Skin of body (tissue), 2 donors: ENCODE measurements around the gene ATP5PO. TPM values are rescaled to one million over a fixed set of nuclear protein-coding genes. Genes with fewer than 3 reads are reported as not detected.
"Not testable (repeated sequence)": the region's sequence is repeated elsewhere in the genome, so short reads cannot be mapped to it uniquely, and the experiment has no call there.

Source experiments
- DNase-seq: peaks from one replicate; lab custom pipeline; 2025; lab: John Stamatoyannopoulos, UW
- total RNA-seq: library from RNA; depleted of rRNA; stranded (reverse); fragments of >200 nt; gene quantifications from one replicate; pipeline ENCODE4 v1.2.3, GENCODE V29; 2014

The ATP5PO gene
- total RNA-seq, 1 donor from 2014 or later, result 159 TPM

DNA sequence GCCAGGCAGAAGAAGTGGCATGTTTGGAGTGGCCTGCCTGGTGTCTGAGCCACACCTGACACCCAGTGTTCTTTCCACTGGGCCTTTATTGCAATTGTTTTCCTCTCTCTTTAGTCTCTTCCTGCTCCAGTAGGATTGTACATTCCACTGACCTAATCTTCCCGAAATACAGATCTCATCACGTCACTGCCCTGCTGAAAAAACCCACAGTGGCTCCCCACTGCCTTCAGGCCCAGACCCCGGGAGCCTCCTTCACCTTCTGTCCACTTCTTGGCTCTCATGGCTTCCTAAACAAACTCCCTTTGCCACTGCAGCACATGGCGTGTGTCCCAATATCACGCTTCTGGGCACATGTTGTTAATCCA, 25.3 kb upstream of the ATP5PO start:
- DNase-seq, result no peak

DNA sequence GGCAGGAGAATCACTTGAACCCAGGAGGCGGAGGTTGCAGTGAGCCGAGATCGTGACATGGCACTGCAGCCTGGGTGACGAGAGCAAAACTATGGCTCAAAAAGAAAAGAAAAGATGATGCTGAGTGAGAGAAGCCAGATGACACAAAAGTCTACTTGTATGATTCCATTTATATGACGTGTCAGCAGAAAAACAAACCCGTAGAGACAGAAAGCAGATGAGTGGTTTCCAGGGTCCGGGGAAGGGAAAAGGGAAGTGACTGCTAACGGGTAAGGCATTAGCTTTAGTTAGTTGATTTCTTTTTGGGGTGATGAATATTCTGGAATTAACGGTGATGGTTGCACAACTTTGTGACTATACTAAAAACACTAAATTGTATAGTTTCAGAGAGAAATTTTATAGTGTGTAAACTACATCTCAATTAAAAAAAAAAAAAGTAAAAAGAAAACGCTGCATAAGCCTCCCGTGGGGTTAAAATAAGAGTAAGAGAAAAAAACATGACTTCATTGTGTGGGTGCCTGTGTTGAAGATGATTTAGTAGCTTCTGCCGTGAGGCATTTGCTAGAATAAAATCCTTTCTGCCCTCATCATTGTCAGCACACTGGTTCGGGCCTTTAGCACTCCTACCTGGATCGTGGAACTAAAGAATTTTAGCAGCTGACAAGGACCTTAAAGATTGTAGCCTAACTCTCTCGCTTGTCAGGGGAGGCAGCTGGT, 24.7 kb upstream of the ATP5PO start:
- DNase-seq, result no peak

DNA sequence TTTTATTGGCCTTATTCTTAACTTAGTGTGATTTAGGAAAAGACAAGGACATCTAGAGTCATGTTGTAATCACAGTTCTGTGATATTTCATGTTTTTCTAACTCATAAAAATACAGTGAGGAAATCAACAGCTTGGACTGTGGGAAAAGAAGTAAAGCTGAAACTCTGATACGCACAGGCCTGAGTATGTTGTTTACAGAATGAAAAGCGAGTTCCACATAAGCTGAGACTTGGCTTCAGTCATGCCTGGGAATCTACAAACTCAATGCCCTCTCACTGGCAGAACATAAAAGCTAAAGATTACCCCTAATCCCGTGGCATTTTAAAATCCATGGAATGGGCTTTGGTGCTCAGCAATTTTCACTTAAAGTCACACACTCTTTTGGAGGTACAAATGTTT, 23.6 kb upstream of the ATP5PO start:
- no peak for DNase-seq

DNA sequence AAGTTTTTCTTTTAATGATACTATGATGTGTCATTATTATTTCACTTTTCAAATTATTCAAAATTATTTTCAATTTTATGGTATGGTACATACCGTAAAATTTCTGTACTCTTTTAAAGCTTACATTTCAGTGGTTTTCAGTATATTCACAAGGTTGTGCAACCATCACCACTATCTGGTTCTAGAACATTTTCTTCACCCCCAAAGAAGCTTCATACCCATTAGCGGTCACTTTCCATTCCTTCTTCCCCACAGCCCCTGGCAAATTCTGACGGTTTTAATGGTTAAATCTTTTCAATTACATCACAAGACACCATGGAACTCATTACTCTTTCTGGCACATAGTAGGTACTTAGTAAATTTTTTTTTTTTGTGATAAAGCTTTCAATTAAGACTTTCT, 22.8 kb upstream of the ATP5PO start:
- no peak for DNase-seq

DNA sequence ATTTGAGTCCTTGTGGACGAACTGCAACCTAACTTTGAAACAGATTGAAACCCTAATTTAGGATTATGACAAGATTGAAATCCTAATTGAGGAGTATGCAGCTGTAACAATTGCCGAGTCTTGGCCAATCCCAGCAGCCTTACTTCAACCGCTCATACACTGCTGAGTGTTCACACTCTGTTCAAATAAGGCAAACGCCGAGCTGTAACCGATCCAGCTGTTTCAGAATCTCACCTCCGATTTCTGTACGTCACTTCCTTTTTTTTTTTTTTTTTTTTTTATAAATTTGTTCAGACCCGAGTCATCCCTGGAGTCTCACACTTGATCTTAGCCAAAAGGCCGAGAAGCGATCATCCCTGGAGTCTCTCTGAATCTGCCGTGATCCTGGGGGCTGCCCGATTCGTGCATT, 22.3 kb upstream of the ATP5PO start:
- no peak for DNase-seq

DNA sequence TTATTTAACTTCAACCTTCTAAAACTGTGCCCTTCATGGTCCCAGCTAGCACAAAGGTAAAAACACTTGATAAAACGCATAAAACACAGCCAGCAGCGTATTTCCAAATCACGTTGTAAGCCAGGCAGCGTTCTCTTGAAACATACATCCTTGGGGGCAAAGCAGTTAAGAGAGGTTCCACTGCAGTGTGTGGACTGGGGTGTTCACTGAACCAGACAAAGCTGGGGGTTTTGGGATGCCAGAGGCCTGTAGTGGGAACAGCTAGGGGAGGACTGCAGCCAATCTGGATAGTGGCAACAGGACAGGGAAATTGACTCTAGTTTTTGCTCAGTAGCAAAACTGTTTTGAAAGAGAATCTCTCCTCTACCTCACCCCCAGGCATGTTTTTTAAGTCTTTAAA, 21.5 kb upstream of the ATP5PO start:
- no peak for DNase-seq

DNA sequence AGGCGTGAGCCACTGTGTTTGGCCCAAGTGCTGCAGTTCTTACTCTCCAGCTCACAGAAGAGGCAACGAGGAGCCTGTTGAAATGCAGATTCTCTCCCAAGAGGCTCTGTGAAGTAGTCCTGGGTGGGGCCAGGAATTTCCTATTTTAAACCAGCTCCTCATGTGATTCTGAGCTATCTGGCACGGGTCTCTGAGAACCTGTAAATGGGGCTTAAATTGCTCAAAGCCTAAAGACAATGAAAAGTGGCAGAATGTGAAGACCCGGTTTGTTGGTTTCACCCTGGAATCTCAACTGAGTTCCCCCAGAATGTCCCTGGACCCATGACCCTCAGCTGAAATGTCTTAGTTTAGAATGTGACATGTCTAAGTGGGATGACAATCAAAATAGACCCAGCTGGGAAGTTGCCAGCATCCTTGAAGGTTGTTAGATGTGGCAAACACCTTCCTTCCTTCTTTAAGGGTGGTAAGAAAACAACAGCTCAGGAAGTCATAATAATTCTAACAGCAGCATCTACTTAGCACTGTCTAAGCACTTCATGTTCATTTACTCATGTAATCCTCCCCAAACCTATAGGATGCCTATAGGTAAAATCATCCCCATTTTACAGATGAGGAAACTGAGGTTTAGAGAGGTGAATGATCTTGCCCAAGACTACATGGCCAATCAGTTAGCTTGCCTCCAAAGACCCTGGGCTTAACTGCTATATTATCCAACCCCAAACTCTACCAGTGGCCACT, 20.9 kb upstream of the ATP5PO start:
- no peak for DNase-seq

DNA sequence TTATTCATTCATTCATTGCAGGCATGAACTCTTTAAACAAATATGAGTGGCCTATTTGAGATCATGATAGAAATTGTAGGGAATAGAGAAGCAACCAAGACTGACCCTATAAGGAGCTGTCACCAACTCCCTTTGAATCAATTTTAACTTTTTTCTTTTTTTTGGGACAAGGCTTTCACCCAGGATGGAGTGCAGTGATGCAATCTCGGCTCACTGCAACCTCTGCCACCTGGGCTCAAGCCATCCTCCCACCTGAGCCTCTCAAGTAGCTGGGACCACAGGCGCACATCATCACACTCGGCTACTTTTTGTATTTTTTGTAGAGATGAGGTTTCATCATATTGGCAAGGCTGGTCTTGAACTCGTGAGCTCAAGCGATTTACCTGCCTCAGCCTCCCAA, 17.1 kb upstream of the ATP5PO start:
- DNase-seq, result no peak

DNA sequence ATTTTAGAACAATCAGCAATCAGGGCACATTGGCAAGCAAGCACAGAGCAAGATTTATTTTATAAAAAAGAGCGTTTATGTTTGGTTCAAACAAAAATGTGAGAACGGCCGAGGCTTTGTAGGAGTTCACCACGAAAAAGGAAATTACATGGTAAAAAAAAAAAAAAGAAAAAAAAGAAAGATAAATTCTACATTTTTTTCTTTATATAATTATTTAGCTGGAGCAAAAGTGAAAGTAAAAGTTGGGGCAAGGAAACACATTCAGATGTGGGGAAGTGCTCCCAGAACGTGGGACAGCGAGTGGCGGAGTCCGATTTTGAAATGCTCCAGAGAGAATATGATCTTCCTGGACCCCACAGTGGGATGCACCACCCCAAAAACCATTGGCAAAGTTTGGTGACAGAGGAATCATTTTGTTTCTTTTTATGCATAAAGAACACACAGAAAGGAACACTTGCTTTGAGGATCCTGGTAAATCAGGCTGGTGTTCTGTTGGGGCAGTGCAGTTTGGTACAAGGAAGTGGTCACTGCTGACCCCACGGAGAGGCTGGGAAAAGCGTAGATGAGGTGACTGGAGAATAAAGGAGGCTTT, 16.3 kb upstream of the ATP5PO start:
- DNase-seq, result no peak

DNA sequence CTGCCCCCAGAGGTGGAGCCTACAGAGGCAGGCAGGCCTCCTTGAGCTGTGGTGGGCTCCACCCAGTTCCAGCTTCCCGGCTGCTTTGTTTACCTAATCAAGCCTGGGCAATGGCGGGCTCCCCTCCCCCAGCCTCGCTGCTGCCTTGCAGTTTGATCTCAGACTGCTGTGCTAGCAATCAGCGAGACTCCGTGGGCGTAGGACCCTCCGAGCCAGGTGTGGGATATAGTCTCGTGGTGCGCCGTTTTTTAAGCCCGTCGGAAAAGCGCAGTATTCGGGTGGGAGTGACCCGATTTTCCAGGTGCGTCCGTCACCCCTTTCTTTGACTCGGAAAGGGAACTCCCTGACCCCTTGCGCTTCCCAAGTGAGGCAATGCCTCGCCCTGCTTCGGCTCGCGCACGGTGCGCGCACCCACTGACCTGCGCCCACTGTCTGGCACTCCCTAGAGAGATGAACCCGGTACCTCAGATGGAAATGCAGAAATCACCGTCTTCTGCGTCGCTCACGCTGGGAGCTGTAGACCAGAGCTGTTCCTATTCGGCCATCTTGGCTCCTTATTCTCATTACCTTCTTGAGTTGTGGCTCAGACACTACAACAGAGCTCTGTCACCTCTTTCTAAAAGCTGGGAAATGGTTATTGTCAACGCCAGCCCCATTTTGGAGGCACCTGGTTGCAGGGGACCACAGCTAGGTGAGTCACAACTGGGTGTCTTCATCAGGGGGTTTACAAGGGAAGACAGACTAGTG, 15.6 kb upstream of the ATP5PO start:
- not testable (repeated sequence) for DNase-seq

DNA sequence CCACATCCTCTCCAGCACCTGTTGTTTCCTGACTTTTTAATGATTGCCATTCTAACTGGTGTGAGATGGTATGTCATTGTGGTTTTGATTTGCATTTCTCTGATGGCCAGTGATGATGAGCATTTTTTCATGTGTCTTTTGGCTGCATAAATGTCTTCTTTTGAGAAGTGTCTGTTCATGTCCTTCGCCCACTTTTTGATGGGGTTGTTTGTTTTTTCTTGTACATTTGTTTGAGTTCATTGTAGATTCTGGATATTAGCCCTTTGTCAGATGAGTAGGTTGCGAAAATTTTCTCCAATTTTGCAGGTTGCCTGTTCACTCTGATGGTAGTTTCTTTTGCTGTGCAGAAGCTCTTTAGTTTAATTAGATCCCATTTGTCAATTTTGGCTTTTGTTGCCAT, 10.6 kb upstream of the ATP5PO start:
- not testable (repeated sequence) for DNase-seq

DNA sequence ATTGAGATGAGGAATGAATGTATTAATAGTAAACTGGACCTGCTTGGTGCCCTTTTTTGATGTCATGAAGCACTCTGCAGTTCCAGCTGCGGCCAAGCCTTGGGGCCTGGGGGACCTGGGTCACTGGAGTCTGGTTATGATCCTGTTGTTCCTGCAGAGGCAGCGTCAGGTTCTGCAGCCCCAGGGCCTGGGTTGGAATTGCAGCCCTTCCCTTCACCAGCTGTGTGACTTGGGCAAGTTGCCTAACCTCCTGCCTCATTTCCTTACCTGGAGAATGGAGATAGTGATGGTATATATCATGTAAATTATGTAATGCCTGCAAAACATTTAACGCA, 9.1 kb upstream of the ATP5PO start:
- no peak for DNase-seq

DNA sequence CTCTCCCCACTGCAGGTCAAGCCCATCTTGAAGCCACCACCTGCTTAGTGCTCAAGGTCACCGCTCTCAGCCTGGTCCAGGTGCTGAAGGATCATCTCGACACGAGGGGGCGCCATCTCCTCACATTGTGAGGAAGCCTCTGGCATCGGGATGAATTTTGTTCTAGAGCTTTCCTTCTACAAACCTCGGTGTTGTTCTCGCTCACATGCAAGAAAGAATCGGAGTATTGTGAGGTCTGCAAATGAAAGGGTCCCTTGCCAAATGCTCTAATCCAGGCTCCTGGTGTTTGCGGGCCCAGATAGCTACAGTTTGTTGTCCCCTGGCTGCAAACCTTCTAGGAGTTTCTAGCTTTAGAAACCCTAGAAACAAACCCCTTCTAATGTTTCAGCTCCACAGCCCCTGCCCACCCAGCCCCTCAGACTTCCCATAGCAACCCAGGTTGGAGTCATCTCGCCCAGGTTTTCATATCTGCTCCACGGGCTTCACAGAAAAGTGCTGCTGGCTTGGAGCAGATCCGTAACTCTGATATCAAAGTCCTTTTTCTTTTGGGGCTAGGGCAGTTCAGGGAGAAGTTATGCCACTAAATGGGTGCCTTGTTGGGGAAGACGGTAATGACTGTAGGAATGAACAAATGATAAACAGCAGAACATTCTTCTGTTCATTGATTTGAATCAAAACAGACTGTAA, 8.6 kb upstream of the ATP5PO start:
- DNase-seq, result peak; percentile 67

DNA sequence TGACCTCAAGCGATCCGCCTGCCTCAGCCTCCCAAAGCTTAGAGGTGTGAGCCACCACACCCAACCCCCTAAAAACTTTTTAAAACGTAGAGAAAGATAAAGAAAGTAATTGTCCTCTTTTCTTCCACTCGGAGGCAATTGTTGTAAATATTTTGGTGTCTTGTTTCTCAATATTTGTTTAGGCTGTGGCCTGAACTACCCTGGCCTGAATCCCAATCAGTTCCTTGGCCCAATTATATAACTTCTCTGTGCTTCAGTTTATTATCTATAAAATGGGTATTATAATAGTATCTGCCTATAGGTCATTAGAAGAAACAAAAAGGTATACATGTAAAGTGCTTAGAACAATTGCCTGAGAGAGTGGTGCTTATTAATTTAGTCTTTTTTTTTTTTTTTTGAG, 1.8 kb upstream of the ATP5PO start:
- DNase-seq, result no peak

DNA sequence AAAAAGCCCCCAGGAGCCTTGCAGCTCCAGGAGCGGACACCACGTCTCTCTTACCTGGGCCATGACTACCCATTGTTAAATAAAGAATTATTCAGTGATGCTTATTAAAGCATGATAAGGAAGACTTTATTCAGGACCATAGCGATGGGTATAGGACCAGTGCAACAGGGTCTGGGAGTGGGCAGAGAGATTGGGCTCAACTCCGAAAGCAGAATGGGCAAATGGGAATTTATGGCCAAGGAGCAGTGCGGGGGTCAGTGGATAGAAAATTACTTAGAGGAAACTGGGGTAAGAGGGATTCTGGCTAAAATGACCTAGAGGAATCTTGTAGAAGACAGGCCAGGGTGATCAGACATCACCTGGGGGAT, 580 bp upstream of the ATP5PO start:
- peak; percentile 80 for DNase-seq

DNA sequence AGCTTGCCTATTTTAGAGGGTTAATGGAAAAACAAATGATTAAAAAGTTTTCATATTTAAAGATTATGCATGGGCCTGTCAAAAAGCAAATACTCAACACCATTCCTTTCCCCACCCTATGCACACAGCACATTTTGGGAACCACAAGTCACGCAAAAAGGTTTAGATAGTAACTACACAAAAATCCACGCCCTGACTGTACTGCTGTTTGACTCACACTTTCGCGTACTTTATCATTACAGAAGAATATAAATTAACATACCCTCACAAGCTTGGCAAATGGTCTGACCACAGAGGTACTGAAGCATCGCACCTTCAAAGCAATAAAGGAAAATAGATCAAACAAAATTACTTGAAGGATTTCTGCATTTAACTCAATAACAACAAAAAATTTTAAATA, 1.4 kb downstream of the ATP5PO start:
- no peak for DNase-seq

DNA sequence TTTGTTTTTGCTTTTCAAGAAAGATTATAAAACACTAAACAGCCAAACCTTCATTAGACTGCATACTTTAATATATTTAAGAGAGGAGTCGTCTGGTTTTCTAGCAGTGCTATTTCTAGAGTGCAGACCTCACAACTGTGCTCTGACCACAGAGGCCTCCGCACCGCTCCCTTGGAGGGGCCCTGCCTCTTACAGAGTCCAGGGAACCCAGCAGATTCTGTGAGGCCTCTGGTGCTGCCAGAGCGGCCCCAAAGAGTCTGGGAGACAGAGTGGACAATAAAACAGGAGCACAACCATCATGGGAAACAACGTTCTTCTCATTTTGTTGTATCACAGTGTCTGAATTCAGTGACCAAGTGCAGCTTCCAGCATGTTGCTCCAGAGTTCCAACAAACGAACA, 5.8 kb downstream of the ATP5PO start:
- DNase-seq, result no peak

DNA sequence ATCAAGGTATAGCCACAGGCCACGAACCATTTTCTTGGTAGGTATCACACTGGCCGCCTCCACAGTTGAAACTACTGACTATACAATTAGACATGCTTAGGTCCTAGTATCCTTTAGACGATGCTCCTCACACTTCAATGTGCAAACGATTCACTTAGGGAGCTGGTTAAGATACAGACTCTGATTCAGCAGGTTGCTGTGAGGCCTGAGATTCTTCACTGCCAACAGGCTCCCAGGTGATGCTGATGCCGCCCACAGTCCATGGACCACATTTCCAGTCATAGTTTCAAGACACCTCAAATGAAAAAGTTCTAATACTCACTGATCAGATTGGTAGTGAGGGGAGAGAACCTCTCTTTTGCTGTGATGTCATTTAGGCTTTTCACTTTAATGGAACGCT, 6.8 kb downstream of the ATP5PO start:
- DNase-seq, result no peak

DNA sequence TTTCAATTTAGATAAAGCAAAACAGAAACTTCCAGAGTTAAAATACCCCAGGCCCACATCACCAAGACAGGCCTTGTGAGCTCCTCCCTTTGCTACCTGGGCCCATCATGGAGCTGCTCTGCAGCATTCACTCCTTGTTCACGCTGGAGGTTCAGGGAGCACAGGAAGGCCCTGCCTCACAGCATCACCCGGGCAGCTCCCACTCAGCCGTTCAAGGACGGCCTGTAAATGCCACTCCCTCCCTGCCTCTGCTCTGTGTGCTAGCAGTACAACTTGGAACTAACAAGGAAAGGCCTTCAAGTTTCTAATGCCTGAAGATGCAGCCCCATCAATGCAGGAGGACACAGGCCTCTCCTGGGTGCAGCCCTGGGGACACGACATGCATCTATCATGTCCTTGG, 11.6 kb downstream of the ATP5PO start:
- DNase-seq, result no peak

DNA sequence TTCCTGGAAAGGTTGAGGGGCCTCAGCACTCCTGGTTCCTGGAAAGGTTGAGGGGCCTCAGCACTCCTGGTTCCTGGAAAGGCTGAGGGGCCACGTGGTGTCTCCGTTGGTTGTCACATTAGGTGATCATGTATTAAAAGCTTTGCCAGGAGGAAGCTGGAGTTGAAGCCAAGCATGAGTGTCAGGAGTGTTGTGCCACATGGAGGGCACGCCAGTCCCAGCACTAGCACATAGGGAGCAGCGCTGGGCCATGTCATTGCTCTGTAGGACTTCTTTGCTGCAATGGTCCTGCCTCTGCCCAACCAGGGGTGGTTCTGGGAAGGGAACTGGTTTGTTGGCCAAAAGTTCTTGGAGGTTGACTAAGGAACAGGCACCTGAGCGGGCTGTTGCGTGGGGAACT, 13.3 kb downstream of the ATP5PO start:
- DNase-seq, result no peak

DNA sequence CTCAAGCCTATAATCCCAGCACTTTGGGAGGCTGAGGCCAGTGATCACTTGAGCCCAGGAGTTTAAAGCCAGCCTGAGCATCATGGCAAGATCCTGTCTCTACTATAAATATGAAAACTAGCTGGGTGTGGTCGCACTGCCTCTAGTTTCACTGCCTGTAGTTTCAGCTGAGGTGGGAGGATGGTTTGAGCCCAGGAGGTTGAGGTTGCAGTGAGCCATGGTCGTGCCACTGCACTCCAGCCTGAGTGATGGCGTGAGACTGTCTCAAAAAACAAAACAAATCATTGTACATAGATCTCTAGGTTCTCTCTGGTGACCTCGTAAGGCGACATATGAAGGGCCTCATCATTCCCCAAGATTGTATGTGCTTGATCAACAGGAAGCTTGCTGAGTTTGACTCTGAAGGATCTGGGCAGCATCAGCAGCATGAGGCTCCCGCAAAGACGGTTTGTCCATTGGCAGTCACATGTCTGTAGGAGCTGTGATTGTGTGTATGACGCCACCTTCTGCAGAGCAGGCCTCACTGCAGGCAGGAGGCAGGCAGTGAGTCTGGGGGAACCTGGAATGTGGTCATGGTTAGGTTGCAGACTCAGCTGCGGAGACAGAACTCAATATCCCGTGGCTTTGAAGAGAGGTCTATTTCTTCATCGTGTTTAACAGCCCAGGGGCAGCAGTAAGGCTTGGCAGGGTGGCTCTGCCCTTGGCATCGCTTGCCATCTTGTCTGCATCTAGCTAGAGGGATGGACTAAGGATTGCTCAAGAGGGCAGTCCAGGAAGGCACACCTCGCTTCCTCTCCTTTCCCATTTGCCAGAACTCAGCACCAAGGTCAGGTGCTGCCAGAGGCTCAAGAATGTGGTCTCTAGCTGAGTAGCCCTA, 14.0 kb downstream of the ATP5PO start:
- DNase-seq, result peak; percentile 32
